ENCODE measurements around the gene KDM4F.

KDM4F gene

DNA sequence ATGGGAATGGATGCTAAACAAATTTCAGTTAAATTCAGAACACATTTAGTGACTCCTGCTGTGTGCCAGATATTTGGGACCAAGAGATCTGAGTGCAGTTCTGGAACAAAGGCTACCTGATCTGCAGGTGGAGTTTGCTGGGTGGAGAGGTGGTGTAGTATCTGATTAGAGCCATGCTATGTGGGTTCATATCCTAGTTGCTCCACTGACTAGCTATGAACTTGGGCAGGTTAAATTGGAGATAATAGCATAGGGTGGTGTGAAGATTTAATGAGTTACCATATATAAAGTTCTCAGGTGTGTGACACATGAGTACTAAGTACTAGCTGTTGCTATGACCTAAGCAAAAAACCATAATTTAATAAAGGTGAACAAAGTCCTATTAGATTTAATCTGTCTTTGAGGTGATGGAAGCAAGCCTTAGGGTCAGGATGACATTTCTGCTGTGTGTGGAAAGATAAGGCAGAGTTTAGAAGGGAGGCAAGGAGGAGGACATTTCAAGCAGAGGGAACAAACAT, 42.5 kb downstream of the KDM4F start:
- no peaks in the 10 kb centered on the region for H3K27me3 ChIP-seq
- no peak overlapping the region for H3K4me3 ChIP-seq (ENCODE audit: low read depth, low read length)
- H3K9me3 ChIP-seq = no peaks in the 10 kb centered on the region
- no peak for DNase-seq
- TF ChIP-seq CTCF (IDR thresholded peaks at IDR 0.05; ENCODE audit: low read depth, low read length) = no peak
- H3K36me3 ChIP-seq = no peaks in the 10 kb centered on the region
- H3K4me1 ChIP-seq = peaks cover 7% of the 10 kb centered on the region

- H3K27me3 ChIP-seq = no peaks in the 10 kb centered on the region
- TF ChIP-seq CTCF (IDR thresholded peaks at IDR 0.05; ENCODE audit: low read depth, low read length) = peak; percentile 73
- no peaks in the 10 kb centered on the region for H3K36me3 ChIP-seq
- DNase-seq = peak; percentile 26
- H3K9me3 ChIP-seq = no peaks in the 10 kb centered on the region
- peaks cover 7% of the 10 kb centered on the region for H3K4me1 ChIP-seq
- no peak overlapping the region for H3K4me3 ChIP-seq (ENCODE audit: low read depth, low read length)
These were observed 43.5 kb downstream of the KDM4F start for GRCh38 chr11:95092549-95093324.

GRCh38 chr11:95093548-95093947, 44.3 kb downstream of the KDM4F start:
- Histone ChIP-seq H3K27me3 (no peaks in the 10 kb centered on the region), H3K4me1 (peaks cover 7% of the 10 kb centered on the region), H3K4me3 (ENCODE audit: low read depth, low read length) (no peak overlapping the region), H3K36me3 (no peaks in the 10 kb centered on the region), H3K9me3 (no peaks in the 10 kb centered on the region)
- no peak for DNase-seq
- no peak for TF ChIP-seq CTCF (IDR thresholded peaks at IDR 0.05; ENCODE audit: low read depth, low read length)

GRCh38 chr11:95095858-95096587, 46.8 kb downstream of the KDM4F start:
- Histone ChIP-seq H3K4me3 (ENCODE audit: low read depth, low read length) (no peak overlapping the region), H3K4me1 (peaks cover 3% of the 10 kb centered on the region; the same call in 1 of the 2 replicates), H3K36me3 (no peaks in the 10 kb centered on the region), H3K27me3 (no peaks in the 10 kb centered on the region), H3K9me3 (no peaks in the 10 kb centered on the region)
- no peak for DNase-seq
- TF ChIP-seq CTCF (IDR thresholded peaks at IDR 0.05; ENCODE audit: low read depth, low read length) = no peak

DNA sequence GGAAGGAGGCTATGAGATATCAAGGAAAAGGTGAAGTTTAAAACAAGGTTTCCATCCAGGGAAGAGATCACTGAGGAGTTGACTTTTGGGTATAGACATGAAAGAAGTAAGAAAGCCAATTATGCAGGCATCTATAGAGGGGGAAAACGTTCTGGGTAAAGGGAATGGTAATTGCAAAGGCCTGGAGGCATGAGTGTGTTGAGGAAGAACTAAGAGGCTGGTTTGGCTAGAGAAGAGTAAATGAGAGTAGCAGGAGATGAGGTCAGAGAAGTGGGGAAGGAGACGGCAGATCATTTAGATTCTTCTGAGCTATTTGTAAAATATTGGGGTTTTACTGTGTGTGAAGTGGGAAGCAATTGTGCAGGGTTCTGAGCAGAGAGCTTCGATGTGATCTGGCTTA, 48.0 kb downstream of the KDM4F start:
- TF ChIP-seq CTCF (IDR thresholded peaks at IDR 0.05; ENCODE audit: low read depth, low read length) = no peak
- H3K4me1 ChIP-seq = peaks cover 6% of the 10 kb centered on the region; the same call in 1 of the 2 replicates

More for the DNA sequence above, 48.0 kb downstream of the KDM4F start:
- no peaks in the 10 kb centered on the region for H3K9me3 ChIP-seq
- no peak overlapping the region for H3K4me3 ChIP-seq (ENCODE audit: low read depth, low read length)
- H3K36me3 ChIP-seq = no peaks in the 10 kb centered on the region
- H3K27me3 ChIP-seq = no peaks in the 10 kb centered on the region
- no peak for DNase-seq
